ENCODE data around the gene SLC12A9.
"Not testable (repeated sequence)": the region's sequence is repeated elsewhere in the genome, so short reads cannot be mapped to it uniquely, and the experiment has no call there.

SLC12A9 gene

DNA sequence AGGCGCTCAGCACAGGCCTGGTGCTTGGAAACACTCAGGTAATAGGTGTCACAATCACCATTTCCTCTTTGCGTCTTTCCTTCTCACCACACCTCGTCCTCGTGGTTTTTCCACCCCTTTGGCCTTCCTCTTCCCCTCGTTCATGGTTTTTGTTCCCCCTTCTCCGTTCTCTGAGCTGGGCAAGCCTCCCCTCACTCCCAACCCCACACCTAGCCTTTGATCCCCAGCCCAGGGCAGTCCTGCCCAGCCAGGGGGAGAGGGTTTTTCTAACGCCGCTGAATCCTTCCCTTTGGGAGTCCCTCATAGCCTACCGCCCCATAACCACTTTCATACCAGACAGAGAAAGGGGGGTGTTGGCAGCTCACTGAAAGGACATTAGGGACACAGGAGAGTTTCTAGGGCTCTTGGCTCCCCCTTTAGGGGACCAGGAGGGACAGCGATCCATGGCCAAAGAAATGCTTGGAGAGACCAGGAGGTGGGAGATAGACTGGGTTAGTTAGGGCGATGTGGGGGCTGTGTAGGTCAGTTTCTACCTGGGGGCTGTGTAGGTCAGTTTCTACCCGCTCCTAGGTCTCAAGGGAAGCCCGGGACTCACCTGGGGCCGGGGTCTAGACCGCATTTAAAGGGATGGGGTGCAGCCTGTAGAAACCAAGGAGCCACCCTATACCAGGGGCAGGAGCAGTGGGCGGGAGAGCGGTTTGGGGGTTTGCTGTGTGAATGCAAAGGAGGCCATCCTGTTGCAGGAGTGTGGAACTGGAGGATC lies 26.6 kb upstream of the SLC12A9 start:
- DNase-seq = no peak

GRCh38 chr7:100826514-100827329 lies 25.8 kb upstream of the SLC12A9 start:
- DNase-seq = no peak

DNA sequence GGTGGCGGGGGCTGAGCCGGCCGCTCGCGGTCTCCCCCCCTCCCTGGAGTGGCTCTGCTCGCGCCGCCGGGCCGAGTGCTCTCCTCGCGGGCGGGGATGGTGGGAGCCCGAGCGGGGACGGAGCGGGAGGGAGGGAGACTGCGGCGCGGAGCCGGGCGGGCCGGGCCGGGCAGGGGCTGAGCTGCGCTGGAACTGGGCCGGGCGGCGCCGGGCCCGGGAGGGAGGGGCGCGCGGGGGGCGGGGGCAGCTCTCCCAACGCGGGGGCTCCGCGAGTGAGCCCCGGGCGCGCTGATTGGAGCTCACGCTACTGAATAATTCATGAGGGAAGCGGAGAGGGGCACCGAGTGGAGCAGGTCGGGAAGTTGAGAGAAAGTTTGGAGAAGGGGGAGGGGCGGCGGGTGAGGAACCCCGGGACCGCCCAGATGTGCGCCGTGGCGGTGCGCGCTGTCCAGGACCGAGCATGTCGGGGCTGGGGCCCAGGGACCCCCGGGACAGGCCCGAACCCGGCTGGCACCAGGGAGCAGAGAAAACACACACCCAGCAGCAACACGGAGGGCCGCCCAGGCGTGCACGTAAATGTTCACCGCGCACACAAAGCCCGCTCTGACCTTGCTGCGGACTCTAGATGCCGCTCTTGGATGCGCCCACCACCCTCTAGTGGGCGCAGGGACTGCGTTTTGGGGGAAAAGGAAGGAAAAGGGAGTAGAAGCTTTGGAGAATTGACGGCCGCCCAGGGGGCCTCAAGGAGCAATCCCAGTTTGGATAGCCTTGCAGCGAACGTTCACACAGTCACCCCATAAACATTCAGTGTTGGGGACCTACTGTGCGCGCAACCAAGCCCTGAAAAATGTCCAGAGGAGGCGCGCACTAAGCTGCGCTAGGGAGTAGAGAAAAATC lies 24.9 kb upstream of the SLC12A9 start, which contains the start of gene EPHB4:
Gene EPHB4 (minus strand): TSS at position 194 of the 897 bp plus-strand sequence. CDS start 493 bp downstream, outside the sequence.
- DNase-seq = peak; percentile 55

DNA sequence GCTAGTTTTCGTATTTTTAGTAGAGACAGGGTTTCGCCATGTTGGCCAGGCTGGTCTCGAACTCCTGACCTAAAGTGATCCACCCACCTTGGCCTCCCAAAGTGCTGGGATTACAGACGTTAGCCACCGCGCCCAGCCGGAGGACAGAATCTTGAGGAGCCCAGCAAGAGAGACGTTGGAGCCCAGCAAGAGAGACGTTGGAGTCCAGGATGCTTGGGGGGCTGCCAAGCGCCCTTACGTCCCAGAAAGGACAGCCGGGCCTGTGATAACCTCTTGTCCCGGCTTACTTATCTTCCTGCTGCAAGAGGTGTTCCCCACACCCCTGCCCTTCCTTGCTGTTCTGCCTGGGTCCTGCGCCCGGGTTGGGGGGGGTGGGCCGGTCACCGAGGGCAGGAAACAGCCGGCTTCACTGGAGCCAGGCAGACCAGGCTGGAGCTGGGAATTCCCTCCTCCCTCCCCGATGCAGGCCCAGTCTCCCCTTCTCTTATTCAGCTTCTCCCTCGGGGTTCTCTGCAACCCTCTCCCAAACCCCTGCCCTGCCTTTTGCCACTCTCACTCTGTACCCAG lies 23.3 kb upstream of the SLC12A9 start:
- DNase-seq = no peak

DNA sequence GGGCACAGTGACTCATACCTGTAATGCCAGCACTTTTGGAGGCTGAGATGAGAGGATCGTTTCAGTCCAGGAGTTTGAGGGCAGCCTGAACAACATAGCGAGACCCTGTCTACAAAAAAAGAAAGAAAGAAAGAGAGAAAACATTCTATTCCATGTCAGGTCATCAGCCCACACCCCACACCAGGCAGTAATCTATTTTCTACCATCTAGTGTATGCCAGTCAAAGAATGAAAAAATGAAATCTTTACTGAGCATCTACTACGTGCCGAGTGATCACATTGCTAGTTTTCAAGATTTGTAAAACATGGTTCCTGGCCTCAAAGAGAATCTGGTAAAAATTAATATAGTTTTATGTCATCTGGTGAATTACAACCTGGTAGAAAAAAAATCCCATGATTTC lies 22.1 kb upstream of the SLC12A9 start:
- DNase-seq = no peak

- DNase-seq = no peak
Measured at GRCh38 chr7:100832281-100832633, 20.3 kb upstream of the SLC12A9 start.

- DNase-seq = no peak
Measured at GRCh38 chr7:100835903-100836811, 16.4 kb upstream of the SLC12A9 start.

- no peak for DNase-seq
Measured at GRCh38 chr7:100836812-100837098, 15.8 kb upstream of the SLC12A9 start.

DNA sequence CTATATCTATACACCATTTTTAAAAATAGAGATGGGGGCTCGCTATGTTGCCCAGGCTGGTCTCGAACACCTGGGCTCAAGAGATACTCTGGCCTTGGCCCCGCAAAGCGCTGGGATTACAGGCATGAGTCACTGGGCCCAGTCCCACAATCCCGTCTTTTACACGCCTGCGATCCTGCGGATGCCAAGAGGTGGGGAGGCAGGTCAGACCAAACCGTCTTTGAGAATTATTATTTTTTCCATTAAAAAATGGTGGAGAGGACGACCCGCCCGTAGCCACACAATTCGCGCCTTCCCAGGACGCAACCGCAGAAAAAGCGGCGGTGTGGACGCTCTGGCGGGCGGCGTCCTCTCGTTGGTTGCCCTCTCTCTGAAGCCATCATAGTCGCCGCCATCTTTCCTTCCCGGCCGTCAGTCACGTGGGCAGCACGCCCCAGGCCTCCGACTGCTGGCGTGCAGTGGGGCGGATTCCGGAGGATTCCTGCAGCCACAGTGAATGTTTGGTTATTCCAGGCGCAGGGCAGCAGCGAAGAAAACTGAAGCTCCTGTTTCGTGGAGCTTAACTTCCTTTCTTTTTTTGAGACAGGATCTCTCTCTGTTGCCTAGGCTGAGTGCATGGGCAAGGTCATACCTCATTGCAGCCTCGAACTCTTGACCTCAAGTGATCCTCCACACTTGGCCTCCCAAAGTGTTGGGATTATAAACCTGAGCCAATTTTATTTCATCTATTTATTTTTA lies 15.2 kb upstream of the SLC12A9 start:
- DNase-seq = no peak

DNA sequence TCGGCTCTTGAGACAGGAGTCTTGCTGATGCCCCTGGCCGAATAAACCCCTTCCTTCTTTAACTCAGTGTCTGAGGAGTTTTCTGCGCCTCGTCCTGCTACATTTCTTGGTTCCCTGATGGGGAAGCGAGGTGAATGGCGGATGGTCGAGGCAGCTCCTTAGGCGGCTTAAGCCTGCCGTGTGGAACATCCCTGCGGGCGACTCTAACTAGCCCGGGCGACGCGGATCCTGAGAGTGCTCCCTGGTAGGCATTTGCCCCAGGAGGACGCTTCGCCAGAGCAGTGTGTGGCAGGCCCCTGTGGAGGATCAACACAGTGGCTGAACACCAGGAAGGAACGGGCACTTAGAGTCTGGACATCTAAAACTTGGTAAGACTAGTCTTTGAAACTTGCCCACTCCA lies 13.2 kb upstream of the SLC12A9 start:
- no peak for DNase-seq

GRCh38 chr7:100840470-100841100 lies 11.9 kb upstream of the SLC12A9 start:
- no peak for DNase-seq

DNA sequence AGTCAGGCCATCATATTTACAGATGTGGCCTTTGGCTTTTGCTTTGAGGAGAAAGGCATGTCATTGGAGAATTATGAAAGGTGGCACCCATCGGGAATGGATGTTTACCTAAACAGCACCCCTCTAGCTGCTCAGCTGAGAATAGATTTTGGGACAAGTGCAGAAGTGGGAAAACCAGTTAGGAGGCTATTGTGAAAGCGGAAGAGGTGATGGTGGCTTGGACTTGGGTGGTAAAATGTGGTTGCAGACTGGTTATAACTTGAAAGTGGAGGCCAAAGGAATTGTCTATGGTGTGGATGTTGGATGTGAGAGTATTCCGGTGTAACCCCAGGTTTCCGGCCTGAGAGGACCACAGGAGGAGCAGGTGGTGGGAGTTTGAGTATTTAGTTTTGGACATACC lies 5.2 kb upstream of the SLC12A9 start:
- DNase-seq = no peak

DNA sequence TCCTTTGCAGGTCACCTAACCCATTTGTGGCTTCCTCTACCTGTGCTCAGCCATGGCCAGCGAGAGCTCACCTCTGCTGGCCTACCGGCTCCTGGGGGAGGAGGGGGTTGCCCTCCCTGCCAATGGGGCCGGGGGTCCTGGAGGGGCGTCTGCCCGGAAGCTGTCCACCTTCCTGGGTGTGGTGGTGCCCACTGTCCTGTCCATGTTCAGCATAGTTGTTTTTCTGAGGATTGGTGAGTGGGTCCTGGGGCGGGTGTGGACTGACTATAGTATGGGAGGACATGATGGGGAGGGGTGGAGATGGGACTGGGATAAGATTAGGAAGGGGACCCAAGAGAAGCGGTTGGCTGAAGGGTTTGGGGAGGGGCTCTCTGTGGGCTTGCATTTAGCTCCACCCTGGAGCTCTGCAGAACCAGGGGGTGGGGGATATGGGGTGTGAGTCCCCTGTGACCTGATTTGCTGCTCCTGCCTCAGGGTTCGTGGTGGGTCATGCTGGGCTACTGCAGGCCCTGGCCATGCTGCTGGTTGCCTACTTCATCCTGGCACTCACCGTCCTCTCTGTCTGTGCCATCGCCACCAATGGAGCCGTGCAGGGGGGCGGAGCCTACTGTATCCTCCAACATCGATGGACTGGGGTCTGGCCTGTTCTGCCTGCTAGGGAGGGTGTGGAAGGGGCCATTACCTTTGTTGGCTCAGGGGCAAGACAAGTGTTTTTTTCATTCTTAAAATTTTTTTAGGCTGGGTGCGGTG lies 1.8 kb downstream of the SLC12A9 start:
- DNase-seq = no peak

DNA sequence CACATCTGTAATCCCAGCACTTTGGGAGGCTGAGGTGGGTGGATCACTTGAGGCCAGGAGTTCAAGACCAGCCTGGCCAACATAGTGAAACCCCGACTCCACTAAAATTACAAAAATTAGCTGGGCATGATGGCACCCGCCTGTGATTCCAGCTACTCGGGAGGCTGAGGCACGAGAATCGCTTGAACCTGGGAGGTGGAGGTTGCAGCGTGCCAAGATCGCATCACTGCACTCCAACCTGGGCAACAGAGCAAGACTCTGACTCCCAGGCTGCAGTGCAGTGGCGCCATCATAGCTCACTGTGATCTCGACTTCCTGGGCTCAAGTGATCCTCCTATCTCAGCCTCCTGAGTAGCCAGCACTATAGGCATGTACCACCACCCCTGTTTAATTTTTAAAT lies 2.4 kb downstream of the SLC12A9 start:
- not testable (repeated sequence) for DNase-seq

DNA sequence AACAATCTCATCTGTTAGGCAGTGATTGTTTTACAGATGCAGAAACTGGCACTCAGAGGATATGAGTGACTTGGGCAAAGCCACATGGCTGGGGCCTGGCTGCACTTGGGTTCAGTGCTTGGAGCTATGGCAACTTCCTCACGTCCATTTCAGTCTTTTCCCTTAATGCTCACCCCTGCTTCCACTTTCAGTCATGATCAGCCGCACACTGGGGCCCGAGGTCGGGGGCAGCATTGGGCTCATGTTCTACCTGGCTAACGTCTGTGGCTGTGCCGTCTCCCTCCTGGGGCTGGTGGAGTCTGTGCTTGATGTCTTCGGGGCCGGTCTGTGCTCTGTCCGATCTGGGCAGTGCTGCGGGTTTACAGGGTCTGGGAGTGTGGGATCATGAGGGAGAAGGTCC lies 3.0 kb downstream of the SLC12A9 start:
- no peak for DNase-seq

GRCh38 chr7:100856871-100857282 lies 4.4 kb downstream of the SLC12A9 start:
- DNase-seq = no peak

DNA sequence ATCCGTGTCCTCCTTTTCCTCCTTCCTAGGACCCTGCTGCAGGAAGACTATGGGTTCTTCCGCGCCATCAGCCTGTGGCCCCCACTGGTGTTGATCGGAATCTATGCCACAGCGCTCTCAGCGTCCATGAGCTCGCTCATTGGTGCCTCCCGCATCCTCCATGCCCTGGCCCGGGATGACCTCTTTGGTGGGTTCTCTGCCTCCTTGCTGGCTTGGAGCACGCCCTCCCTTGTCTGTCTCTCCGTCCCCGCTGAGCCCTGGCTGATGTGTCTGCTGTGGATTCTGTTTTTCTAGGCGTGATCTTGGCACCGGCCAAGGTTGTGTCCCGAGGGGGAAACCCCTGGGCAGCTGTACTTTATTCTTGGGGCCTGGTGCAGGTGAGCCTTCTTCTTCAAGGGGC lies 7.3 kb downstream of the SLC12A9 start:
- no peak for DNase-seq

GRCh38 chr7:100860702-100861615 lies 8.4 kb downstream of the SLC12A9 start:
- no peak for DNase-seq

DNA sequence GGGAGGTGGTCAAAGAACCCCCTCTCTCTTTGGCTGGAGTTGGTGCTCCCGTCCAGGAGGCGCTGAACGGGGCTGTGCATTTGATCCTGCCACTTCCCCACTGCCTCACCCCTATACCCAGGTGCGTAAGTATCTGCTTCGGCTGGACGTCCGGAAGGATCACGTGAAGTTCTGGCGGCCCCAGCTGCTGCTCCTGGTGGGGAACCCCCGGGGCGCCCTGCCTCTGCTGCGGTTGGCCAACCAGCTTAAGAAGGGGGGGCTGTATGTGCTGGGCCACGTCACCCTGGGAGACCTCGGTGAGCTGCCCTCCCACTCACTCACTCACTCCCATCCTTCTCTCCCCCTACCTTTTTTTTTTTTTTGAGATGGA lies 9.1 kb downstream of the SLC12A9 start:
- no peak for DNase-seq
